Measurements from ENCODE around the gene TNNC2.

DNA sequence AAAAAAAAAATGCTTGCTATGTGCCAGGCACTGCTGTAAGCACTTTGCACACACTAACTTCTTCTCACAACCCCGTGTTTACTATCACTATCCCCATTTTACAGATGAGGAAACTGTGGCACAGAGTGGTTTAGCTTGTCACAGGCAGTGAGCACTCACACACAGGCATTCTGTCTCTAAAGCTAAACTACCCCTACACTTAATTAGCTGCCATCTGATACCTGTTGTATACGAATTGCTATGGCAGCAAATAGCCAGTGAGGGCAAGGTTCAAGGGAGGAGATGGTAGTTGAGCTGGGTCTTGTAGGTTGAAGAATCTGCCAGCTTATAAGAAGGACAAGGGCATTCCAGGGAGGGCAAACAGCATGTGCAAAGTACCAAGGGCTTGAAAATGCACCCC is 5.2 kb downstream of the TNNC2 start:
- TF ChIP-seq POLR2AphosphoS5 (IDR thresholded peaks at IDR 0.05; ENCODE audit: low read depth, low read length) (no peak), YY1 (IDR thresholded peaks at IDR 0.05; ENCODE audit: low read depth) (no peak), RAD21 (IDR thresholded peaks at IDR 0.05; ENCODE audit: low read length) (no peak), TAF1 (IDR thresholded peaks at IDR 0.05; ENCODE audit: borderline replicate concordance, low read depth, low read length) (no peak)
- TF ChIP-seq, protein P1, sequence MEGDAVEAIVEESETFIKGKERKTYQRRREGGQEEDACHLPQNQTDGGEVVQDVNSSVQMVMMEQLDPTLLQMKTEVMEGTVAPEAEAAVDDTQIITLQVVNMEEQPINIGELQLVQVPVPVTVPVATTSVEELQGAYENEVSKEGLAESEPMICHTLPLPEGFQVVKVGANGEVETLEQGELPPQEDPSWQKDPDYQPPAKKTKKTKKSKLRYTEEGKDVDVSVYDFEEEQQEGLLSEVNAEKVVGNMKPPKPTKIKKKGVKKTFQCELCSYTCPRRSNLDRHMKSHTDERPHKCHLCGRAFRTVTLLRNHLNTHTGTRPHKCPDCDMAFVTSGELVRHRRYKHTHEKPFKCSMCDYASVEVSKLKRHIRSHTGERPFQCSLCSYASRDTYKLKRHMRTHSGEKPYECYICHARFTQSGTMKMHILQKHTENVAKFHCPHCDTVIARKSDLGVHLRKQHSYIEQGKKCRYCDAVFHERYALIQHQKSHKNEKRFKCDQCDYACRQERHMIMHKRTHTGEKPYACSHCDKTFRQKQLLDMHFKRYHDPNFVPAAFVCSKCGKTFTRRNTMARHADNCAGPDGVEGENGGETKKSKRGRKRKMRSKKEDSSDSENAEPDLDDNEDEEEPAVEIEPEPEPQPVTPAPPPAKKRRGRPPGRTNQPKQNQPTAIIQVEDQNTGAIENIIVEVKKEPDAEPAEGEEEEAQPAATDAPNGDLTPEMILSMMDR (IDR thresholded peaks at IDR 0.05): no peak

All from SK-N-SH (cell line).